Measurements from ENCODE around the gene KIF5B.

Gene KIF5B

DNA sequence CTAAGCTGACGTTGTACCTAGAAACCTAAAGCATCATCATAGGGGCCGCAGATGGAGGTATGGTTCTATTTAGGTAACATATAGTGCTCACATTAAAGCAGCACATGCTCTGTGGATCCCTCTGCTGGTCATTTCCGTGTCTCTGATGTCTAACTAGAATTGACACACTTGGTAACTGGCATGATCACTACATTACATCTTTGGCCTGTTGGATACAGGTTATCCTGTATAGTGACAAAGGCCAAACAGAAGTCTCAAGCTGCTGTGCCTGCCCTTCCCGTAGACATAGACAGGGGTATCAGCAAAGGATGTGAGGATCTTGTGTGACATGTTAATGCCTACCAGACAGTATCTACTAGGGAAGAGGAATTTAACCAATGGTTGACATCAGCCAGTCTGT lies 51.2 kb downstream of the KIF5B start:
- TF ChIP-seq, protein P1, sequence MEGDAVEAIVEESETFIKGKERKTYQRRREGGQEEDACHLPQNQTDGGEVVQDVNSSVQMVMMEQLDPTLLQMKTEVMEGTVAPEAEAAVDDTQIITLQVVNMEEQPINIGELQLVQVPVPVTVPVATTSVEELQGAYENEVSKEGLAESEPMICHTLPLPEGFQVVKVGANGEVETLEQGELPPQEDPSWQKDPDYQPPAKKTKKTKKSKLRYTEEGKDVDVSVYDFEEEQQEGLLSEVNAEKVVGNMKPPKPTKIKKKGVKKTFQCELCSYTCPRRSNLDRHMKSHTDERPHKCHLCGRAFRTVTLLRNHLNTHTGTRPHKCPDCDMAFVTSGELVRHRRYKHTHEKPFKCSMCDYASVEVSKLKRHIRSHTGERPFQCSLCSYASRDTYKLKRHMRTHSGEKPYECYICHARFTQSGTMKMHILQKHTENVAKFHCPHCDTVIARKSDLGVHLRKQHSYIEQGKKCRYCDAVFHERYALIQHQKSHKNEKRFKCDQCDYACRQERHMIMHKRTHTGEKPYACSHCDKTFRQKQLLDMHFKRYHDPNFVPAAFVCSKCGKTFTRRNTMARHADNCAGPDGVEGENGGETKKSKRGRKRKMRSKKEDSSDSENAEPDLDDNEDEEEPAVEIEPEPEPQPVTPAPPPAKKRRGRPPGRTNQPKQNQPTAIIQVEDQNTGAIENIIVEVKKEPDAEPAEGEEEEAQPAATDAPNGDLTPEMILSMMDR (IDR thresholded peaks at IDR 0.05; ENCODE audit: extremely low read depth, missing control alignments), result peak; percentile 16
- peak; percentile 47 for DNase-seq (ENCODE audit: low spot score)

DNA sequence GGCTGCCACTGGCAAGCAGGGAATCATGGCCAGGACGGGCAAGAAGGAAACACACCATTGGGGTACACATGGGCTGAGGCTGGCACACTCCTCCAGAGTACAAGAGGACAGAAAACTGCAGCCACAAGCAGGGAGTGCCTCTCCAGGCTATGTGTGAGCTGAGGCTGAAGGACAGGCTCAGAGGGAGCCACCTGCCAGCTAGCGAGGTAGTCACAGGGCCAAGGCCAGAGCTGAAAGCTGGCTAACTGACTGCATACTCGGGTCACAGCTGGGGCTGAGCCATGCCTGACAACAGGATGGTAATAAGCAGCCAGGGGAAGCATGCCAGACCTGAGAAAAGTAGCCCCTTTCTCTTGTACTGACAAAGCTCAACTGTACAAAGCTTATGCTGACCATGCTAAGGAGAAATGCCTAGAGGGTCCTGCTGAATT lies 52.0 kb downstream of the KIF5B start:
- no peak for DNase-seq (ENCODE audit: low spot score)
- TF ChIP-seq, protein P1 (IDR thresholded peaks at IDR 0.05; ENCODE audit: extremely low read depth, missing control alignments), result no peak

DNA sequence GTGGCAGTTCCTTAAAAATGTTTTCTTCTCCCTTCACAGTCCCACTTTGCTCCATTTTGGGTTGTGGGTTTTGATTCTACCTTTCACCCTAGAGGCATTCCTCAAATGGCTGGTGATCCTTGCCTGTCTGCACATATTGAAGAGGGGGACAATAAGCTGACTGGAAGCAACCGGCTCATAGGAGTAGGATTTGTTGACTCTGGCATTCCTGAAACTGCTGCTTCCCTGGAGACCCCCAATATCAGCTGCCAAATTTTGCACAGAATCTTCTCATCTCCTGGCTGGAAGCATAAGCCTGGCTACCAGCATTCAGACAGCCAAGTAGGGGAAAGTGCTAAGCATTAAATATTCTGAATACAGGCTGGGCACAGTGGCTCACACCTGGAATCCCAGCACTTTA lies 53.7 kb downstream of the KIF5B start:
- DNase-seq (ENCODE audit: low spot score), result no peak
- TF ChIP-seq, protein P1 (IDR thresholded peaks at IDR 0.05; ENCODE audit: extremely low read depth, missing control alignments), result no peak

DNA sequence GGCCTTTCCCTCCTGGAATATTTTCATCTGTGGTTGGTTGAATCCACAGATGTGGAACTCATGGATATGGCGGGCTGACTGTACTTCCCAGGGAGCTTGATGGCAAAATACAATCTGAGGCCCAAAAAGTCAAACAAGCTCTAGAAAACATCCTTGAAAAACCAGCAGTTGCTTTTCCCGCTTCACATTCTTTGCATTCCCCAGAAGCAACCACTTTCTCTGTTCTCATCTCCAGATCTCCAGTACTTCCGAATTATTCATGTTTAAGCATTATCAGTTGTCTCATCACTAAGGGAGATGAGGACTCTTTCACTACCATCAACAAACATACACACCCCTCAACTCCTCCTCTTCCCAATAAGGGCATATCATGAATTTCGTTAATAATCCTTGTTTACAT lies 55.3 kb downstream of the KIF5B start:
- TF ChIP-seq, protein P1 (IDR thresholded peaks at IDR 0.05; ENCODE audit: extremely low read depth, missing control alignments), result no peak
- no peak for DNase-seq (ENCODE audit: low spot score)

DNA sequence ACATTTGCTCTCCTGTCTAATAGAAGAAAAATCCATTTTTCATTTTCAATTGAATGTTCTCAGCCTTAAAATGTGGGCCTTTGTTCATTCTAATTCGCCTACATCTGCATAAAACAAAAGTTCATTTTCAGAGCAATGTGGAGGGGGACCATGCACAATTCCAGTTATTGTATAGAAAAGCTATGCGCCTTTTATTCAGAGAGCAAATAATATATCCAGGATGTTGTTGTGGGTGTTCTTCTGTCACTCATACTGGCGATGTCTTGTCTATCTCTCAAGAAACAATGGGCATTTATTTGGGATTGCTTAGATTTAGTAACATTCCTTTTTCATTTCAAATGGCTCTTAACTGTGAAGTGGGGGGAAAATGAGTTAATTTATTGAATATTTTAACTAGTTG lies 56.4 kb downstream of the KIF5B start:
- TF ChIP-seq, protein P1 (IDR thresholded peaks at IDR 0.05; ENCODE audit: extremely low read depth, missing control alignments), result no peak
- no peak for DNase-seq (ENCODE audit: low spot score)

DNA sequence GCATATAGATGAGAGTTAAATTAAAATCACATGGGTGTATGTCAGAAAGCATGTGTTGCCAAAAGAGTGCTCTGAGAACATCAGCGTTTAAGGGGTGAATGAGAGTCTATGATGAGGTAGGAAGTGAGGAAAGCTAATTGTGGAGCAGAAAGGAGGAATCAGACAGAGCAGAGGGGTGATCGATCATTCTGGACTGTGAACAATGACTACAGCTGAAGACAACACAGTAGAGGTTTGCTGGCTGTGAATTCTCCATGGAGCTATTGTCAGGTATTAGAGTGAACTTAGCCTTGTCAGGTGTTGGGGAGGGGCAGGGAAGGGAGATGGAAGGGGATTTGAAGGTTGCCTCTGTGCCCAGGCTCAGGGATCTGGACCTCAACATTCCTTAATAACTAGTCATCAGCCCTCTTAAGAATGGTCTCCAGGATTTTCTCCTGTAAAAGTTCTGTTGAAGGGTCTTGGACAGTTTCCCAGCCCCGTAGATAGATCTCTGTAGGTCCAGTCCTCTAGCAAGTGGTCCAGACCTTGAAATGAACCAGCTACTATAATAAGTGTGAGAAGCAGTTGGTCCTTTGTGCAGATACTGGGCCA lies 57.1 kb downstream of the KIF5B start:
- DNase-seq (ENCODE audit: low spot score), result no peak
- TF ChIP-seq, protein P1 (IDR thresholded peaks at IDR 0.05; ENCODE audit: extremely low read depth, missing control alignments), result no peak

DNA sequence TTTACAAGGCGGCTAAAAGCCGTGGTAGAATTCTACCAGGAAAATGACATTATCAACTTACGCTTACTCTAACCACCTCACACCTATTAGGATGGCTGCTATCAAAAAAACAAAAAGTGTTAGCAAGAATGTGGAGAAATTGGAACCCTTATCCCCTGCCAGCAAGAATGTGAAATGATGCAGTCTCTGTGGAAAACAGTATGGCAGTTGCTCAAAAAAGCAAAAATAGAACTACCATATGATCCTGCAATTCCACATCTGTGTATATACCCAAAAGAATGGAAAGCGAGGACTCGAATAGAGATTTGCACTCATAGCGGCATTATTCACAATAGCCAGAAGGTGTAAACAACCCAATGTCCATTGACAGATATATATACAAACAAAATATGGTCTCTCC lies 61.3 kb downstream of the KIF5B start:
- TF ChIP-seq, protein P1 (IDR thresholded peaks at IDR 0.05; ENCODE audit: extremely low read depth, missing control alignments), result no peak
- DNase-seq (ENCODE audit: low spot score), result no peak

All from GM20000 (cell line).